HEK293 (cell line): ENCODE data around the gene KCNJ6.
A peak's percentile ranks its signal among the peaks of the same experiment; 100 is the strongest.

Experiments
- HOXD13 ChIP-seq: sonication (generic); formaldehyde crosslinking; IDR thresholded peaks from 2 replicates; pipeline ENCODE4 v1.8.0; 2022; ENCODE audit warnings: missing genetic modification reagents, borderline replicate concordance
- MZF1 ChIP-seq: fragments of 450-650 bp; formaldehyde crosslinking; IDR thresholded peaks from 2 replicates; pipeline ENCODE4 v1.5.1; 2017; ENCODE audit warnings: missing biosample characterization, missing genetic modification characterization, borderline replicate concordance
- SCRT2 ChIP-seq: fragments of 450-650 bp; formaldehyde crosslinking; IDR thresholded peaks from 2 replicates; pipeline ENCODE4 v1.5.1; 2016; ENCODE audit warnings: missing biosample characterization, missing genetic modification characterization
- SP3 ChIP-seq: fragments of 450-650 bp; formaldehyde crosslinking; IDR thresholded peaks from 2 replicates; pipeline ENCODE4 v1.5.1; 2016; ENCODE audit warnings: missing biosample characterization, missing genetic modification characterization
- WT1 ChIP-seq: fragments of 450-650 bp; formaldehyde crosslinking; IDR thresholded peaks from 2 replicates; pipeline ENCODE4 v1.5.1; 2016; ENCODE audit warnings: missing biosample characterization, missing genetic modification characterization
- ZBTB20 ChIP-seq: fragments of 450-650 bp; formaldehyde crosslinking; IDR thresholded peaks from 2 replicates; pipeline ENCODE4 v1.5.1; 2016; ENCODE audit warnings: missing biosample characterization, missing genetic modification characterization
- ZBTB21 ChIP-seq: fragments of 450-650 bp; formaldehyde crosslinking; IDR thresholded peaks from 2 replicates; pipeline ENCODE4 v1.5.1; 2017; ENCODE audit warnings: missing biosample characterization, missing genetic modification characterization
- ZFP37 ChIP-seq: fragments of 450-650 bp; formaldehyde crosslinking; IDR thresholded peaks from 2 replicates; pipeline ENCODE4 v1.5.1; 2016; ENCODE audit warnings: missing biosample characterization, missing genetic modification characterization
- ZNF169 ChIP-seq: fragments of 450-650 bp; formaldehyde crosslinking; IDR thresholded peaks from 2 replicates; pipeline ENCODE4 v1.5.1; 2016; ENCODE audit warnings: missing biosample characterization, missing genetic modification characterization
- ZNF202 ChIP-seq: fragments of 450-650 bp; formaldehyde crosslinking; IDR thresholded peaks from 2 replicates; pipeline ENCODE4 v1.5.1; 2016; ENCODE audit warnings: missing biosample characterization, missing genetic modification characterization, borderline replicate concordance
- ZNF23 ChIP-seq: fragments of 450-650 bp; formaldehyde crosslinking; IDR thresholded peaks from 2 replicates; pipeline ENCODE4 v1.5.1; 2016; ENCODE audit warnings: missing biosample characterization, missing genetic modification characterization, borderline replicate concordance
- ZNF274 ChIP-seq, 2 experiments: fragments of 200-500 bp in 1 of 2; fragments of 450-650 bp in 1 of 2; sonication (Bioruptor generic) in 1 of 2; formaldehyde crosslinking in 1 of 2; IDR thresholded peaks; 2 replicates each; pipeline versions ENCODE4 v1.5.1 to v1.6.1; 2014 to 2016; ENCODE audit warnings: borderline replicate concordance in 1 of 2, inconsistent platforms in 1 of 2, low read length in 1 of 2, missing biosample characterization in 1 of 2, missing genetic modification characterization in 1 of 2
- ZNF311 ChIP-seq: fragments of 450-650 bp; formaldehyde crosslinking; IDR thresholded peaks from 2 replicates; pipeline ENCODE4 v1.5.1; 2017; ENCODE audit warnings: missing biosample characterization, missing genetic modification characterization, borderline replicate concordance
- ZNF394 ChIP-seq: fragments of 450-650 bp; formaldehyde crosslinking; IDR thresholded peaks from 2 replicates; pipeline ENCODE4 v1.5.1; 2016; ENCODE audit warnings: missing biosample characterization, missing genetic modification characterization, mild to moderate bottlenecking, moderate library complexity, borderline replicate concordance
- ZNF530 ChIP-seq: fragments of 450-650 bp; formaldehyde crosslinking; IDR thresholded peaks from 2 replicates; pipeline ENCODE4 v1.5.1; 2016; ENCODE audit warnings: low read depth, missing biosample characterization, missing genetic modification characterization
- ZNF555 ChIP-seq: fragments of 450-650 bp; formaldehyde crosslinking; conservative IDR thresholded peaks from 2 replicates; pipeline ENCODE4 v1.5.1; 2017; ENCODE audit warnings: missing biosample characterization, mild to moderate bottlenecking, missing genetic modification characterization, inconsistent platforms
- ZNF629 ChIP-seq: fragments of 450-650 bp; formaldehyde crosslinking; IDR thresholded peaks from 2 replicates; pipeline ENCODE4 v1.5.1; 2017; ENCODE audit warnings: missing biosample characterization, missing genetic modification characterization
- ZNF670 ChIP-seq: fragments of 450-650 bp; formaldehyde crosslinking; IDR thresholded peaks from 2 replicates; pipeline ENCODE4 v1.5.1; 2016; ENCODE audit warnings: missing biosample characterization, missing genetic modification characterization, low read depth
- ZNF701 ChIP-seq: fragments of 450-650 bp; formaldehyde crosslinking; IDR thresholded peaks from 2 replicates; pipeline ENCODE4 v1.5.1; 2016; ENCODE audit warnings: missing biosample characterization, missing genetic modification characterization
- ZNF707 ChIP-seq: fragments of 450-650 bp; formaldehyde crosslinking; IDR thresholded peaks from 2 replicates; pipeline ENCODE4 v1.5.1; 2016; ENCODE audit warnings: missing biosample characterization, missing genetic modification characterization
- TF ChIP-seq, protein P1 (sequence below): fragments of 450-650 bp; formaldehyde crosslinking; IDR thresholded peaks from 2 replicates; pipeline ENCODE4 v1.5.1; 2017; ENCODE audit warnings: missing biosample characterization, missing genetic modification characterization
- TF ChIP-seq, protein P2 (sequence below): fragments of 450-650 bp; formaldehyde crosslinking; IDR thresholded peaks from 2 replicates; pipeline ENCODE4 v1.5.1; 2017; ENCODE audit warnings: missing biosample characterization, missing genetic modification characterization
- TF ChIP-seq, protein P3 (sequence below): fragments of 450-650 bp; formaldehyde crosslinking; IDR thresholded peaks from 2 replicates; pipeline ENCODE4 v1.5.1; 2016; ENCODE audit warnings: missing biosample characterization, missing genetic modification characterization
- TF ChIP-seq, protein P4 (sequence below): fragments of 450-650 bp; formaldehyde crosslinking; IDR thresholded peaks from 2 replicates; pipeline ENCODE4 v1.5.1; 2017; ENCODE audit warnings: missing biosample characterization, missing genetic modification characterization
- TF ChIP-seq, protein P5 (sequence below): fragments of 450-650 bp; formaldehyde crosslinking; IDR thresholded peaks from 2 replicates; pipeline ENCODE4 v1.5.1; 2017; ENCODE audit warnings: missing biosample characterization, missing genetic modification characterization
- TF ChIP-seq, protein P6 (sequence below): fragments of 450-650 bp; formaldehyde crosslinking; IDR thresholded peaks from 2 replicates; pipeline ENCODE4 v1.5.1; 2016; ENCODE audit warnings: missing biosample characterization, missing genetic modification characterization
- TF ChIP-seq, protein P7 (sequence below): fragments of 450-650 bp; formaldehyde crosslinking; optimal IDR thresholded peaks from 2 replicates; pipeline ENCODE3; 2016; ENCODE audit warnings: missing biosample characterization, mild to moderate bottlenecking, missing genetic modification characterization
- TF ChIP-seq, protein P8 (sequence below): sonication (generic); formaldehyde crosslinking; IDR thresholded peaks from 2 replicates; pipeline ENCODE4 v1.8.1; 2022; ENCODE audit warnings: mild to moderate bottlenecking, moderate library complexity, missing genetic modification reagents

KCNJ6 gene

DNA sequence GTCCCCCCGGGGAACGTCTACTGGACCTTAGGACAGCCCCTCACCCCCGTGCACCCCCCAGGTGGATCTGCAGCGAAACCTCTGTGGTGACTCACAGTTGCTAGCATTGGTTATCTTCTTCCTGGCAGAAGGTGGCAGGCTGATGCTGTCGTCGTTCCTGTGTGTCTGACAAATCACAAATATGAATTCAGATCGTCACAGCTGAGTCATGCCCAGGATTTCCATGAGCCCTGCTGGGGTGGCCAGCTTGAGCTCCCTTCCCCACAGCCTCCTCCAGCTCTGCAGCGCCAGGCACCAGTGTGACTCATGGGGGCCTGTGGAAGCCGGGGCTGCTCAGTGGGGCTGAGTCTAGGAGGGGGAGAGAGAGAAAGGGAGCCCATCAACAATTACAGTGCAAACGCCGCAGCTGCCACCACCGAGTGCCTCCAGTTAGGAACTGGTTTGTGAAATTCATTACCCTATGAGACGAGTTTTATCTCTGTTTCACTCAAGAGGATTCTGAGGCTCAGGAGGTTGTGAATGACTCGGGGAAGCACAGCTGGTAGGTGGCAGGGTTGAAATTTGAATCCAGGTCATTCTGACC is 351.8 kb downstream of the KCNJ6 start (continued):
- TF ChIP-seq, protein P1, sequence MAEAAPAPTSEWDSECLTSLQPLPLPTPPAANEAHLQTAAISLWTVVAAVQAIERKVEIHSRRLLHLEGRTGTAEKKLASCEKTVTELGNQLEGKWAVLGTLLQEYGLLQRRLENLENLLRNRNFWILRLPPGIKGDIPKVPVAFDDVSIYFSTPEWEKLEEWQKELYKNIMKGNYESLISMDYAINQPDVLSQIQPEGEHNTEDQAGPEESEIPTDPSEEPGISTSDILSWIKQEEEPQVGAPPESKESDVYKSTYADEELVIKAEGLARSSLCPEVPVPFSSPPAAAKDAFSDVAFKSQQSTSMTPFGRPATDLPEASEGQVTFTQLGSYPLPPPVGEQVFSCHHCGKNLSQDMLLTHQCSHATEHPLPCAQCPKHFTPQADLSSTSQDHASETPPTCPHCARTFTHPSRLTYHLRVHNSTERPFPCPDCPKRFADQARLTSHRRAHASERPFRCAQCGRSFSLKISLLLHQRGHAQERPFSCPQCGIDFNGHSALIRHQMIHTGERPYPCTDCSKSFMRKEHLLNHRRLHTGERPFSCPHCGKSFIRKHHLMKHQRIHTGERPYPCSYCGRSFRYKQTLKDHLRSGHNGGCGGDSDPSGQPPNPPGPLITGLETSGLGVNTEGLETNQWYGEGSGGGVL (tag by site-specific recombination), result peak; percentile 85
- TF ChIP-seq ZNF670 (no peak), ZBTB21 (tag by site-specific recombination) (peak; percentile 99), SP3 (tag by site-specific recombination) (no peak), ZBTB20 (peak; percentile 80), HOXD13 (no peak), ZNF629 (tag by site-specific recombination) (peak; percentile 100), ZNF701 (tag by site-specific recombination) (peak; percentile 35; the same call in 1 of the 2 replicates), ZNF274 (IDR thresholded peaks at IDR 0.05; ENCODE audit: low read length) (no peak), ZNF274 (tag by site-specific recombination; IDR thresholded peaks at IDR 0.05; ENCODE audit: borderline replicate concordance) (no peak), SCRT2 (peak; percentile 49; the same call in 1 of the 2 replicates), WT1 (tag by site-specific recombination) (no peak; the same call in 1 of the 2 replicates), MZF1 (no peak), ZNF311 (tag by site-specific recombination) (no peak), ZNF555 (tag by site-specific recombination) (no peak), ZFP37 (tag by site-specific recombination) (no peak; the same call in 1 of the 2 replicates), ZNF707 (tag by site-specific recombination) (no peak), ZNF202 (tag by site-specific recombination) (no peak), ZNF530 (tag by site-specific recombination) (no peak), ZNF394 (tag by site-specific recombination) (no peak; the same call in 1 of the 2 replicates), ZNF23 (no peak), ZNF169 (tag by site-specific recombination) (no peak)
- TF ChIP-seq, protein P2, sequence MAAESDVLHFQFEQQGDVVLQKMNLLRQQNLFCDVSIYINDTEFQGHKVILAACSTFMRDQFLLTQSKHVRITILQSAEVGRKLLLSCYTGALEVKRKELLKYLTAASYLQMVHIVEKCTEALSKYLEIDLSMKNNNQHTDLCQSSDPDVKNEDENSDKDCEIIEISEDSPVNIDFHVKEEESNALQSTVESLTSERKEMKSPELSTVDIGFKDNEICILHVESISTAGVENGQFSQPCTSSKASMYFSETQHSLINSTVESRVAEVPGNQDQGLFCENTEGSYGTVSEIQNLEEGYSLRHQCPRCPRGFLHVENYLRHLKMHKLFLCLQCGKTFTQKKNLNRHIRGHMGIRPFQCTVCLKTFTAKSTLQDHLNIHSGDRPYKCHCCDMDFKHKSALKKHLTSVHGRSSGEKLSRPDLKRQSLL (tag by site-specific recombination), result no peak
- TF ChIP-seq, protein P3, sequence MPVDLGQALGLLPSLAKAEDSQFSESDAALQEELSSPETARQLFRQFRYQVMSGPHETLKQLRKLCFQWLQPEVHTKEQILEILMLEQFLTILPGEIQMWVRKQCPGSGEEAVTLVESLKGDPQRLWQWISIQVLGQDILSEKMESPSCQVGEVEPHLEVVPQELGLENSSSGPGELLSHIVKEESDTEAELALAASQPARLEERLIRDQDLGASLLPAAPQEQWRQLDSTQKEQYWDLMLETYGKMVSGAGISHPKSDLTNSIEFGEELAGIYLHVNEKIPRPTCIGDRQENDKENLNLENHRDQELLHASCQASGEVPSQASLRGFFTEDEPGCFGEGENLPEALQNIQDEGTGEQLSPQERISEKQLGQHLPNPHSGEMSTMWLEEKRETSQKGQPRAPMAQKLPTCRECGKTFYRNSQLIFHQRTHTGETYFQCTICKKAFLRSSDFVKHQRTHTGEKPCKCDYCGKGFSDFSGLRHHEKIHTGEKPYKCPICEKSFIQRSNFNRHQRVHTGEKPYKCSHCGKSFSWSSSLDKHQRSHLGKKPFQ (tag by site-specific recombination), result no peak
- TF ChIP-seq, protein P4, sequence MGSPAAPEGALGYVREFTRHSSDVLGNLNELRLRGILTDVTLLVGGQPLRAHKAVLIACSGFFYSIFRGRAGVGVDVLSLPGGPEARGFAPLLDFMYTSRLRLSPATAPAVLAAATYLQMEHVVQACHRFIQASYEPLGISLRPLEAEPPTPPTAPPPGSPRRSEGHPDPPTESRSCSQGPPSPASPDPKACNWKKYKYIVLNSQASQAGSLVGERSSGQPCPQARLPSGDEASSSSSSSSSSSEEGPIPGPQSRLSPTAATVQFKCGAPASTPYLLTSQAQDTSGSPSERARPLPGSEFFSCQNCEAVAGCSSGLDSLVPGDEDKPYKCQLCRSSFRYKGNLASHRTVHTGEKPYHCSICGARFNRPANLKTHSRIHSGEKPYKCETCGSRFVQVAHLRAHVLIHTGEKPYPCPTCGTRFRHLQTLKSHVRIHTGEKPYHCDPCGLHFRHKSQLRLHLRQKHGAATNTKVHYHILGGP (tag by site-specific recombination), result no peak
- TF ChIP-seq, protein P5, sequence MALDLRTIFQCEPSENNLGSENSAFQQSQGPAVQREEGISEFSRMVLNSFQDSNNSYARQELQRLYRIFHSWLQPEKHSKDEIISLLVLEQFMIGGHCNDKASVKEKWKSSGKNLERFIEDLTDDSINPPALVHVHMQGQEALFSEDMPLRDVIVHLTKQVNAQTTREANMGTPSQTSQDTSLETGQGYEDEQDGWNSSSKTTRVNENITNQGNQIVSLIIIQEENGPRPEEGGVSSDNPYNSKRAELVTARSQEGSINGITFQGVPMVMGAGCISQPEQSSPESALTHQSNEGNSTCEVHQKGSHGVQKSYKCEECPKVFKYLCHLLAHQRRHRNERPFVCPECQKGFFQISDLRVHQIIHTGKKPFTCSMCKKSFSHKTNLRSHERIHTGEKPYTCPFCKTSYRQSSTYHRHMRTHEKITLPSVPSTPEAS (tag by site-specific recombination), result no peak
- TF ChIP-seq, protein P6, sequence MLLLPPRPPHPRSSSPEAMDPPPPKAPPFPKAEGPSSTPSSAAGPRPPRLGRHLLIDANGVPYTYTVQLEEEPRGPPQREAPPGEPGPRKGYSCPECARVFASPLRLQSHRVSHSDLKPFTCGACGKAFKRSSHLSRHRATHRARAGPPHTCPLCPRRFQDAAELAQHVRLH (tag by site-specific recombination), result no peak
- TF ChIP-seq, protein P7, sequence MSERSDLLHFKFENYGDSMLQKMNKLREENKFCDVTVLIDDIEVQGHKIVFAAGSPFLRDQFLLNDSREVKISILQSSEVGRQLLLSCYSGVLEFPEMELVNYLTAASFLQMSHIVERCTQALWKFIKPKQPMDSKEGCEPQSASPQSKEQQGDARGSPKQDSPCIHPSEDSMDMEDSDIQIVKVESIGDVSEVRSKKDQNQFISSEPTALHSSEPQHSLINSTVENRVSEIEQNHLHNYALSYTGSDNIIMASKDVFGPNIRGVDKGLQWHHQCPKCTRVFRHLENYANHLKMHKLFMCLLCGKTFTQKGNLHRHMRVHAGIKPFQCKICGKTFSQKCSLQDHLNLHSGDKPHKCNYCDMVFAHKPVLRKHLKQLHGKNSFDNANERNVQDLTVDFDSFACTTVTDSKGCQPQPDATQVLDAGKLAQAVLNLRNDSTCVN (tag by site-specific recombination), result no peak
- TF ChIP-seq, protein P8, sequence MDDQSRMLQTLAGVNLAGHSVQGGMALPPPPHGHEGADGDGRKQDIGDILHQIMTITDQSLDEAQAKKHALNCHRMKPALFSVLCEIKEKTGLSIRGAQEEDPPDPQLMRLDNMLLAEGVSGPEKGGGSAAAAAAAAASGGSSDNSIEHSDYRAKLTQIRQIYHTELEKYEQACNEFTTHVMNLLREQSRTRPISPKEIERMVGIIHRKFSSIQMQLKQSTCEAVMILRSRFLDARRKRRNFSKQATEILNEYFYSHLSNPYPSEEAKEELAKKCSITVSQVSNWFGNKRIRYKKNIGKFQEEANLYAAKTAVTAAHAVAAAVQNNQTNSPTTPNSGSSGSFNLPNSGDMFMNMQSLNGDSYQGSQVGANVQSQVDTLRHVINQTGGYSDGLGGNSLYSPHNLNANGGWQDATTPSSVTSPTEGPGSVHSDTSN (CRISPR knock-in tag), result no peak
